Nephron (organoid): ENCODE results near the gene WDR49.
A peak's percentile ranks its signal among the peaks of the same experiment; 100 is the strongest.

Source experiments
- H3K27ac Mint-ChIP-seq, 3 experiments: 2 replicates each; pipeline ENCODE4 v1.8.0; 2020; ENCODE audit warnings: mixed read lengths in 3 of 3, mild to moderate bottlenecking in 2 of 3, moderate library complexity in 1 of 3
- H3K27me3 Mint-ChIP-seq: 2 replicates; pipeline ENCODE4 v1.8.0; 2021; ENCODE audit warnings: low read depth, mild to moderate bottlenecking, moderate library complexity, mixed read lengths
- H3K36me3 Mint-ChIP-seq: 2 replicates; pipeline ENCODE4 v1.8.0; 2020; ENCODE audit warnings: low read depth, mixed read lengths
- H3K4me1 Mint-ChIP-seq: 2 replicates; pipeline ENCODE4 v1.8.0; 2020; ENCODE audit warnings: mixed read lengths
- H3K4me3 Mint-ChIP-seq, 3 experiments: 2 replicates each; pipeline ENCODE4 v1.8.0; 2020; ENCODE audit warnings: mild to moderate bottlenecking in 3 of 3, mixed read lengths in 3 of 3, moderate library complexity in 2 of 3
- H3K9me3 Mint-ChIP-seq: 2 replicates; pipeline ENCODE4 v1.8.0; 2020; ENCODE audit warnings: mixed read lengths
- CTCF ChIP-seq, 3 experiments: fragments of 200-600 bp; sonication (generic); IDR thresholded peaks; one replicate each; pipeline ENCODE4 v1.5.0; 2021; ENCODE audit warnings: antibody characterized with exemption in 3 of 3; ENCODE audit not compliant: unreplicated experiment in 3 of 3

Gene WDR49

DNA sequence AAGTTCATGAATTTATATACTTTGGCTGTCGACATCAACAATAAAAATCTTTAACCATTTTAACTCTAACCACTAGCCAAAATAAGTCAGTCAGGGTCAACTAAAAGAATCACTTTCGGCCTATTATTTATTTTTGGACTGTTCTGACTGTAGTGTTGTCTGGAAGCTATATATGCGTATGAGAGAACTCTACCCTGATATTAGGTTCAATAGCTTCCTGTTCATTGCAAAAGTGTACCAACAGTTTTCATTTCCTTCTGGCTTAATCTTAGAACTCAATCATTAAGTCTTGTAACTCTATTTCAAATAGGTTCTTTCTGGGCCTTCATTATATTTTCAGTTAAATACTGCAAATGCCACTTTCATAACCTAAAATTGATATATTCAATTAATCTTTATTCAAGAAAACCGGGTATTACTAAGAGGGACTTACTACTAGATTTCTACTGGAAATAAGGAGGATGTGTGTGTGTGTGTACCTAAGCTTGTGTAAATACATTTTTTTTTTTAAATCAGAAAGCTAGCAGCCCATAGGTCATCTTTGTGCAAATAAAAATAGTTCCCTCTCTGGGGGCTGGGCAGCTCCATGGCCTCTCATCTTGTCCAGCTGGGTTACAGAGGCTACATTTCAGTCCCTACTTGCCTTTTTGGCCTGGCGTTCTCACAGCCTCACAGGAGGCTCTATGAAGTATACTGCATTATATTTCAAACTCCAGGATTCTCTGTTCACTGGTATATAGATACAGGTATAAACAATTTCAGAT lies 185.7 kb downstream of the WDR49 start:
- Mint-ChIP-seq H3K27ac (peak overlapping the region in 1 of 3 experiments; percentile 43), H3K9me3 (no peaks in the 10 kb centered on the region), H3K4me1 (peaks cover 11% of the 10 kb centered on the region)

DNA sequence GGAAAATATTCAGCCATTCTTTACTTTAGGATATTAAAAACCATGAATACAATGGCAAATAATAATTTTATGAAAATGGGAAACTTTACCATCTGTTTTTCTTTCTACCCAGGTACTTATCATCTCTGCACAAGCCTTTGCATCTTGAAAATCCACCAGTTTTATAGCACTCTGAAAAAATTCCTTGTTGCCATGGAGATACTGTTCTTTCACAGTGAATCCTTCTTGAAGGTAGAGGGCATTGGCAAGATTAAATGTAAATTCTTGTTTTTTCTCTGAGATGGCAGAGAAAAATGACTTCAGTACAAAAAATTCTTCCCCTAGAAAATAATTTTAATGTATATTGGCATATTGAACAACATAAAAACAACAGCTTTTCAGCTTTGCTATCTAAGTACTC lies 186.8 kb downstream of the WDR49 start:
- H3K36me3 Mint-ChIP-seq, result no peaks in the 10 kb centered on the region
- H3K4me1 Mint-ChIP-seq, result peaks cover 11% of the 10 kb centered on the region
- no peak for TF ChIP-seq CTCF (IDR thresholded peaks at IDR 0.05; ENCODE audit: unreplicated experiment in 3 of 3)
- no peak overlapping the region for H3K27ac Mint-ChIP-seq
- H3K4me3 Mint-ChIP-seq, result no peak overlapping the region
- no peaks in the 10 kb centered on the region for H3K9me3 Mint-ChIP-seq
- no peaks in the 10 kb centered on the region for H3K27me3 Mint-ChIP-seq

More for the DNA sequence above, 185.7 kb downstream of the WDR49 start:
- no peak for TF ChIP-seq CTCF (IDR thresholded peaks at IDR 0.05; ENCODE audit: unreplicated experiment in 3 of 3)
- Mint-ChIP-seq H3K36me3 (no peaks in the 10 kb centered on the region), H3K4me3 (no peak overlapping the region), H3K27me3 (no peaks in the 10 kb centered on the region)

DNA sequence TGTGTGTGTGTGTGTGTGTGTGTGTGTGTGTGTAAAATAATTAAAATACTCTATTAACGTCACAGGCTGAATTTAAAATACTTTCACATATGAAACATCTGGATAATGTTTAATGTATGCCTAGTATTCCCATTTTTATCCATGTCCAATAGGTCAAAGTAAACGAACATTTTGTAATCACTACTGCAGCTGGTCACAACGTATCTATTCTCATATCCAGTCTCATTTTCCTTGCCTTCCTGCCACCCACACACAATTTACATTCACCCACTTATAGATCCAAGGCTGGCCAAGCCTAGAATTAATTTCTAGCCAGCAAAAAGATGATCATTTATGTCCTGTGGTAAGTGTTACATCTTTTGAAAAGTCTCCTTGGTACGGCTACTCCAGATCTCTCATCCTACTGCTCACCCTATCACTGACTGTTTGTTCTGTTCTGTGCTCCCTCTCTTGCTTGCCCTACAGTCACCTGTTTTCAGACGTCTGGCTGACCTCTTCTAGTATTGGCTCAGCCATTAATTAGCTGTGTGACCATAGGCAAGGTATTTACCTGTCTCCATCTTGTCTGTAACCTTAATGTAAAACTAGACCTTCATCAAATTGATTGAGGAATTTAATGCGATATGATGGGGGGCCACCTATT lies 197.5 kb downstream of the WDR49 start:
- Mint-ChIP-seq H3K27me3 (no peaks in the 10 kb centered on the region), H3K36me3 (no peaks in the 10 kb centered on the region), H3K9me3 (no peaks in the 10 kb centered on the region), H3K27ac (no peak overlapping the region), H3K4me1 (peaks cover 6% of the 10 kb centered on the region), H3K4me3 (no peak overlapping the region)
- TF ChIP-seq CTCF (IDR thresholded peaks at IDR 0.05; ENCODE audit: unreplicated experiment in 3 of 3), result no peak

DNA sequence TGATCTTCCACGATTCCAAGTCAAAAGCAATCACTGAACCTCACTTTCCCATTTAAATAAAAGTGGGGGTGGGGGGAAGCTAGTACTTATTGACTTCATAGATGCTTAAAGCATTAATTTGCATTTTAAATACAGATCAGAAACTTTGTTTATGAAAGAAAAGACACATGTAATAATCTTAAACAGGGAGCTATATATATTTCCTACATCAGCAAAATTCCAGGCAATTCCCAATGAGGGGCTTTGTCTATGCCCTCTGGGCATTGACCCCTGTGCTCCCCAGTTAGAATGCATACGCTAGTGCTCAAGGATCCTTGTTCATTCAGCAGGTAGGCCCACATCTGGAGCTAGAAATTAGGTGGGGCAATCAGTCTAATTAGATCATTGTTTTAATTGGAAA lies 199.9 kb downstream of the WDR49 start:
- no peak overlapping the region for H3K4me3 Mint-ChIP-seq
- no peak for TF ChIP-seq CTCF (IDR thresholded peaks at IDR 0.05; ENCODE audit: unreplicated experiment in 3 of 3)

GRCh38 chr3:167451282-167451681 lies 202.5 kb downstream of the WDR49 start:
- Mint-ChIP-seq H3K27me3 (no peaks in the 10 kb centered on the region), H3K9me3 (no peaks in the 10 kb centered on the region), H3K4me1 (peaks cover 9% of the 10 kb centered on the region), H3K27ac (no peak overlapping the region), H3K36me3 (no peaks in the 10 kb centered on the region), H3K4me3 (no peak overlapping the region)
- TF ChIP-seq CTCF (IDR thresholded peaks at IDR 0.05; ENCODE audit: unreplicated experiment in 3 of 3), result no peak

More for the DNA sequence above, 199.9 kb downstream of the WDR49 start:
- H3K4me1 Mint-ChIP-seq, result peaks cover 9% of the 10 kb centered on the region
- no peaks in the 10 kb centered on the region for H3K9me3 Mint-ChIP-seq
- H3K27me3 Mint-ChIP-seq, result no peaks in the 10 kb centered on the region
- no peaks in the 10 kb centered on the region for H3K36me3 Mint-ChIP-seq
- no peak overlapping the region for H3K27ac Mint-ChIP-seq
